Naive thymus-derived CD8-positive, alpha-beta T cell (primary cell): ENCODE measurements around the gene MYRF. TPM values are rescaled to one million over a fixed set of nuclear protein-coding genes. Genes with fewer than 3 reads are reported as not detected.

Source experiments
- ATAC-seq, 2 donors: fragments of 150-1000 bp; cut with Tn5 transposase in 1 of 2; sonication (Bioruptor Pico), chemical (Tn5 transposase) in 1 of 2; 1 replicate in 1 of 2; 2 replicates in 1 of 2; pipeline ENCODE4 v1.10.0; 2021; ENCODE audit warnings: mild to moderate bottlenecking in 2 of 2, moderate library complexity in 2 of 2
- POLR2A ChIA-PET: fragments of 350-600 bp; sonication (Branson Sonifier 250); formaldehyde crosslinking; loops from one replicate; lab custom pipeline; 2021; ENCODE audit warnings: antibody characterized with exemption; lab: Charles Lee
- DNase-seq, 10 donors: peaks; one replicate each; pipeline versions ENCODE4 v3.0.0 to v3.0.0-alpha.2; 2020 to 2022
- H3K27ac Mint-ChIP-seq, 10 donors: one replicate each; pipeline ENCODE4 v1.8.0; 2020 to 2022; ENCODE audit warnings: mild to moderate bottlenecking in 10 of 10, mixed read lengths in 10 of 10, moderate library complexity in 4 of 10, inconsistent platforms in 1 of 10
- H3K27me3 Mint-ChIP-seq, 5 donors: one replicate each; pipeline ENCODE4 v1.8.0; 2021 to 2022; ENCODE audit warnings: mixed read lengths in 5 of 5
- H3K36me3 Mint-ChIP-seq, 3 donors: one replicate each; pipeline ENCODE4 v1.8.0; 2020 to 2022; ENCODE audit warnings: mixed read lengths in 3 of 3, mild to moderate bottlenecking in 2 of 3, inconsistent platforms in 1 of 3
- H3K4me1 Mint-ChIP-seq, 4 donors: one replicate each; pipeline ENCODE4 v1.8.0; 2021 to 2022; ENCODE audit warnings: mixed read lengths in 4 of 4
- H3K4me3 Mint-ChIP-seq, 10 donors: one replicate each; pipeline ENCODE4 v1.8.0; 2020 to 2022; ENCODE audit warnings: mild to moderate bottlenecking in 10 of 10, mixed read lengths in 10 of 10, moderate library complexity in 6 of 10, inconsistent platforms in 1 of 10
- H3K9me3 Mint-ChIP-seq, 9 donors: one replicate each; pipeline ENCODE4 v1.8.0; 2020 to 2022; ENCODE audit warnings: mixed read lengths in 9 of 9, mild to moderate bottlenecking in 3 of 9, inconsistent platforms in 1 of 9, moderate library complexity in 1 of 9
- polyA plus RNA-seq, 3 donors: library from polyadenylated mRNA; unstranded; fragments of 300-500 nt; fragmentation: Illumina TruSeq; gene quantifications; one replicate each; pipeline ENCODE4 v1.2.3, GENCODE V29; 2021
- total RNA-seq, 8 experiments: library from RNA in 2 of 8; stranded (reverse) in 2 of 8; gene quantifications; one replicate each; pipeline ENCODE4 v1.2.3 and lab custom pipeline; 2021 to 2026

MYRF gene
- total and polyA plus RNA-seq, 5 experiments from 2014 or later: 0.26 to 0.68 (median 0.49) TPM; not detected in 1

DNA sequence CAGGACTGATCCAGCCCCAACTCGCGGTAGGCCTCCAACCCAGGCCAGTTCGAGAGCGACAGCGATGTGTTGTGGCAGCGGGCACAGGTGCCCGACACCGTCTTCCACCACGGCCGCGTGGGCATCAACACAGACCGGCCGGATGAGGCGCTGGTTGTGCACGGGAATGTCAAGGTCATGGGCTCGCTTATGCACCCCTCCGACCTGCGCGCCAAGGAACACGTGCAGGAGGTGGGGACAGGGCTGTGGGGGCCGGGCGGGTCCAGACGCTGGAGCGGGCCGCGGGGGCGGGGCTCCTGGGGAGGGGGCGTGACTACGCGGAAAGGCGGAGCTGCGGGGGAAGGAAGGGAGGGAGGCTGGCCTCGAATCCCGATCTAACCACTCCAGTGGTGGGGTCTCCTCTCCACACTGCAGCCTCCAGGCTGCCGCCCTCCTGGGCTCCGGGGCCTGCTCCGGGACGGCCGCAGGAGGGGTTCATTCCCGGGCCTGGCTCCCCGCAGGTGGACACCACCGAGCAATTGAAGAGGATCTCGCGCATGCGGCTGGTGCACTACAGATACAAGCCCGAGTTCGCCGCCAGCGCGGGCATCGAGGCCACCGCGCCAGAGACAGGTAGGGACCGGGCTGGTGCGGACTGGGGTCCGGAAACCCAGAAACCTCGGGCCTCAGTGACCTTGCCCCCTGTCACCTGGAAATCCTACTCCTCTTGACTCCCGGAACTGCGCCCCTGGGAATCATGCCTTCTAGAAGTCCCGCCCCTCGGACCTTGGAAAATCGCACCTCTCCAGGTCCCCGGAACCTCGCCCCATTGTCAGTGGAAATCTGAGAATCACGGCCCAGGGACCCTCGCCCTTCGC is 25.0 kb downstream of the MYRF start:
- POLR2A ChIA-PET: no interaction called here
- H3K9me3 Mint-ChIP-seq: no peaks in the 10 kb centered on the region
- H3K4me1 Mint-ChIP-seq: peaks cover 5 to 21% (median 11%) of the 10 kb centered on the region in 4 donors
- H3K36me3 Mint-ChIP-seq: no peaks in the 10 kb centered on the region
- ATAC-seq (peak; percentile 76 to 89), DNase-seq (peak; percentile 39 to 78 (median 56))
- peaks cover 0 to 12% (median 3%) of the 10 kb centered on the region in 5 donors for H3K27me3 Mint-ChIP-seq
- H3K4me3 Mint-ChIP-seq: peak overlapping the region; percentile 42 to 81 (median 71)
- peak overlapping the region in 3 of 10 donors; percentile 41 to 72 (median 63) for H3K27ac Mint-ChIP-seq

DNA sequence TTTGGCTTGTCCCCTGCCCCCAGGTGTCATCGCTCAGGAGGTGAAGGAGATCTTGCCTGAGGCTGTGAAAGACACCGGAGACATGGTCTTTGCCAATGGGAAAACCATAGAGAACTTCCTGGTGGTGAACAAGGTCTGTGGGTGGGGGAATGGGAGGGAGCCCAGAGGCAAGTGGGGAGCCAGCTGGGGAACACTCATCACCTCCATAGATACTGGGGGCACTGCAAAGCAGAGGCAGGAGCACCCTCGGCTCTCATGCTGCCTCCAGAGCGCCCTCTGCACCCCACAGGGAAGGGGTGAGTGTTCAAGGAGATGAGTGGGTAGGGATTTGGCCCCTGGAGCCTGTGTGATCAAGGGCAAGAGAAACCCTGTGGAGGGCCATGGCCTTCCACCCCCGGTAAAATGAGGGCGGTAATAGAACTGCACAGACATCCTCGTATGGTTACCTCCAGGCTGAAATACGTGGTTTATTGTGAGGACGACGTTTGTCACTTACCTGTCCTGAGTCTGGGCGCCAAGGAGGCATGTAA is 26.0 kb downstream of the MYRF start:
- H3K4me3 Mint-ChIP-seq: peak overlapping the region in 8 of 10 donors; percentile 4 to 75 (median 62)
- H3K9me3 Mint-ChIP-seq: no peaks in the 10 kb centered on the region
- no peaks in the 10 kb centered on the region for H3K36me3 Mint-ChIP-seq
- POLR2A ChIA-PET: no interaction called here
- peaks cover 0 to 12% (median 2%) of the 10 kb centered on the region in 5 donors for H3K27me3 Mint-ChIP-seq
- H3K4me1 Mint-ChIP-seq: peaks cover 4 to 18% (median 8%) of the 10 kb centered on the region in 4 donors
- DNase-seq (no peak), ATAC-seq (no peak)
- peak overlapping the region in 2 of 10 donors; percentile 41 to 72 for H3K27ac Mint-ChIP-seq

DNA sequence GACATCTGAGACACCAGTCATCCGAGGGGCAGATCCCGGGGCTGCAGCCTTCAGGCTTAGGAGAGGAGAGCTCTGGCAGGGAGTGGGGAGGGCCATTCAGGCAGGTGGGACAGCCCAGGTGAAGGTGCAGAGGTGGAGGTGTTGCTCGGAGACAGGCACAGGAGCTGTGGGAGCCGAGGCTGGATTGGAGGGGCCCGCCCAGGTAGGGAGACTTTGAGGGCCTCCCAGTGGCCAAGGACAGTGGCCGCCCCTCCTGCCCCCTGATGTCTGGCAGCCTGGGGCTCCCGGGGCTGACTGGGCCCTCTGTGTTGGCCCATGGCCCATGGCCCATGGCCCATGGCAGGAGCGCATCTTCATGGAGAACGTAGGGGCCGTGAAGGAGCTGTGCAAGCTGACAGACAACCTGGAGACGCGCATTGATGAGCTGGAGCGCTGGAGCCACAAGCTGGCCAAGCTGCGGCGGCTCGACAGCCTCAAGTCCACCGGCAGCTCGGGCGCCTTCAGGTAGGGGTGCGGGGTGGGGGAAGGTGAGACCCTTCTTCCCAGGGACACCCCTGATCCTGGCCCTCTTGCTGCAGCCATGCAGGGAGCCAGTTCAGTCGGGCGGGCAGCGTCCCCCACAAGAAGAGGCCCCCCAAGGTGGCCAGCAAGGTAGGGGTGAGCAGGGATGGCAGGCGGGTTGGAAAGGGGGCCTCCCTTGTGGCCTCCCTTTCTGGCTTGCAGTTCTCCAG is 26.6 kb downstream of the MYRF start:
- H3K27ac Mint-ChIP-seq: no peak overlapping the region
- H3K27me3 Mint-ChIP-seq: peaks cover 0 to 12% (median 2%) of the 10 kb centered on the region in 5 donors
- H3K4me1 Mint-ChIP-seq: peaks cover 4 to 18% (median 8%) of the 10 kb centered on the region in 4 donors
- DNase-seq (no peak), ATAC-seq (no peak)
- no peak overlapping the region for H3K4me3 Mint-ChIP-seq
- no peaks in the 10 kb centered on the region for H3K9me3 Mint-ChIP-seq
- no peaks in the 10 kb centered on the region for H3K36me3 Mint-ChIP-seq
- POLR2A ChIA-PET: interaction anchor here (0.6 kb wide), 1 partner anchor 20 kb away, joined by 4 read pairs; no protein-coding TSS in a partner anchor

DNA sequence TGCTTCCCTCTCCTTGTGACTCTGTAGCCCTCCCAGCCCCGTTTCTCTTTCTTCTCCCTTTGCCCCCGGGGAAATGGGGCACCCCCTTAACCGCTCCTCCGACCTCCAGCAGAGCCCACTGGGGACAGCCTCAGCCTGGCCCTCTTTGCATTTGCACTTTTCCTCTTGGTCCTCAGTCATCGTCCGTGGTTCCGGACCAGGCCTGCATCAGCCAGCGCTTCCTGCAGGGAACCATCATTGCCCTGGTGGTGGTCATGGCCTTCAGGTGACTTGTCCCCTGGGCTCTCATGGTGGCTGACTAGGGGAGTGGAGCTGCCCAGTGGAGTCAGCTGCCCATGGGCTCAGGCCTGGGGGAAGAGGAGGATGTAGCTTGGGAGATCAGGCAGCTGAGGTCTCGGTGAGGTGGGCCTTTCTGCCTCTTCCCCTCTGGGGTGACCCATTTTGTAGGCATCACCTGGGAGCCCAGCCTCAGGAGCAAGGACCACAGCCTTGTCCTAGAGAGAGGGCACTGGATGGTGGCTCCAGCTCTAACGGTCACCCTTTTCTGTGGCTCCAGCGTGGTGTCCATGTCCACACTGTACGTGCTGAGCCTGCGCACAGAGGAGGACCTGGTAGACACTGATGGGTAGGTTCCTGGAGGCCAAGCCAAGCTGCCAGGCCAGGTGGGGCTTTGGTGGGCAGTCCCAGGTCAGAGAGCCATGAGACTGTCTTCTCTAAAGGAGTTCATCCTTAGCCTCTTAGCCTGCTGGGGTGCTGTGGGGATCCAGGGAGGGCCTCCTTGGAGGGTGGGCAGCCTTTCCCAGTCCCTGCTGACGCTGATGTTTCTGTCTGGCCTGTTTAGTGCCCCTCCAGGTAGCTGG is 27.5 kb downstream of the MYRF start:
- H3K36me3 Mint-ChIP-seq: peaks cover 0 to 8% (median 0%) of the 10 kb centered on the region in 3 donors
- ATAC-seq (no peak), DNase-seq (no peak)
- POLR2A ChIA-PET: no interaction called here
- H3K27ac Mint-ChIP-seq: no peak overlapping the region
- H3K4me1 Mint-ChIP-seq: peaks cover 5 to 14% (median 9%) of the 10 kb centered on the region in 4 donors
- peak overlapping the region in 1 of 10 donors; percentile 48 for H3K4me3 Mint-ChIP-seq
- H3K27me3 Mint-ChIP-seq: peaks cover 0 to 9% (median 2%) of the 10 kb centered on the region in 5 donors
- no peaks in the 10 kb centered on the region for H3K9me3 Mint-ChIP-seq

DNA sequence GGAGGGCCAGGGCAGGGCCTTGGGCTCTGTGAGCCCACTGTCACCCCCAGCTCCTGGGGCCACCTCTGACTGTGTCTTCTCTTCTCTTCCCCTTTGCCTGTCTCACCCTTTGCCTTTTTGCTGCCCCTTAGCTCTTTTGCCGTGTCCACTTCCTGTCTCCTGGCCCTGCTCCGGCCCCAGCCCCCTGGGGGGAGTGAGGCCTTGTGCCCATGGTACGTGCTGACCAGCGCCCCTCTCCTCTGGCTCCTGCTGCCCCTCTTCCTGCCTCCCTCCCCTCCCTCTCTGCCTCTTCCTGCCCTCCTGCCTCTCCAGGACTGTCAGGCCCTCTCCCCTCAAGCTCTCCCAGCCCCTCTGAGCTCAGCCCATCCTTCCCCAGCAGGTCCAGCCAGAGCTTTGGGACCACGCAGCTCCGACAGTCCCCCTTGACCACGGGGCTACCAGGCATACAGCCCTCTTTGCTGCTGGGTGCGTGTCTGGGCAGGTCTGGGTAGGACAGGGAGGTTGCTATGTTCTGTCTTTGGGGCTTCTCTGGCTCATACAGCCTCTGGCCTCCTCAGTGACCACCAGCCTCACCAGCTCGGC is 28.2 kb downstream of the MYRF start:
- no peak for DNase-seq
- POLR2A ChIA-PET: no interaction called here
- Mint-ChIP-seq H3K9me3 (no peaks in the 10 kb centered on the region), H3K4me1 (peaks cover 5 to 11% (median 9%) of the 10 kb centered on the region in 4 donors), H3K27ac (peak overlapping the region in 1 of 10 donors; percentile 41), H3K4me3 (peak overlapping the region in 1 of 10 donors; percentile 48), H3K36me3 (peaks cover 0 to 9% (median 2%) of the 10 kb centered on the region in 3 donors), H3K27me3 (peaks cover 0 to 2% (median 0%) of the 10 kb centered on the region in 5 donors)
- ATAC-seq: no peak

DNA sequence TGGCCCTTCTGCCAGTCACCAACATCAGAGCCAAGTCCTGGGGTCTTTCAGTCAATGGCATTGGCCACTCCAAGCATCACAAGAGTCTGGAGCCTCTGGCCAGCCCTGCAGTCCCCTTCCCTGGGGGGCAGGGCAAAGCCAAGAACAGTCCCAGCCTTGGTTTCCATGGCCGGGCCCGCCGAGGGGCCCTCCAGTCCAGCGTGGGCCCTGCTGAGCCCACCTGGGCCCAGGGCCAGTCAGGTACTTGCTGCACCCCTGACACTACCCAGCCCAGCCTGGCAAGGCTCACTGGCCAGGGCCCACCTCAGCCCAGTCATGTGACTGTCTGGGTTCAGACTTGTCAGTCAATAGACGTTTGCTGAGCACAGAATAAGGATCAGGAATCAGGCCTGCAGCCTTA is 29.1 kb downstream of the MYRF start:
- Mint-ChIP-seq H3K36me3 (peaks cover 0 to 10% (median 2%) of the 10 kb centered on the region in 3 donors), H3K4me3 (no peak overlapping the region), H3K9me3 (no peaks in the 10 kb centered on the region), H3K27me3 (no peaks in the 10 kb centered on the region), H3K27ac (no peak overlapping the region), H3K4me1 (peaks cover under 1 to 10% (median 5%) of the 10 kb centered on the region in 4 donors)
- no peak for DNase-seq
- POLR2A ChIA-PET: no interaction called here
- no peak for ATAC-seq

DNA sequence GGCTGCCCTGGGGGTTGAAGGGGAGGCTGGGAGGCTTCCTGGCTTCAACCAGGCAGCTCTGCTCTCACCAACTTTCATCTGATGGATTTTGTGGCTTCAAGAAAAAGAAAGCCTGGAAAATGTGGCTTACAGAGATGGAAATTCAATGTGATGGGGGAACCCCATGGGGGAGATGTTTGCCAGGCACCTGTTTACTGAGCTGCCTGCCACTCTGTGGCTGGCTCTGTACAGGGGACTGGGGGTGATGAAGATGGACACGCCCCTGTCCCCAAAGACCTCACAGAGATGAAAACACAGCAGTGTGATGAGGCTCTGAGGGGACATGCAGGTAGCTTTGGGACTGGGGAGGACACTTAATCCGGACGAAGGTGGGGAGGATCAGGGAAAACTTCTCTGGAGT is 29.9 kb downstream of the MYRF start:
- Mint-ChIP-seq H3K4me3 (no peak overlapping the region), H3K27me3 (no peaks in the 10 kb centered on the region), H3K9me3 (no peaks in the 10 kb centered on the region), H3K4me1 (peaks cover 0 to 5% (median 2%) of the 10 kb centered on the region in 4 donors), H3K27ac (no peak overlapping the region), H3K36me3 (peaks cover 0 to 11% (median 2%) of the 10 kb centered on the region in 3 donors)
- DNase-seq: no peak
- POLR2A ChIA-PET: no interaction called here
- ATAC-seq: no peak

DNA sequence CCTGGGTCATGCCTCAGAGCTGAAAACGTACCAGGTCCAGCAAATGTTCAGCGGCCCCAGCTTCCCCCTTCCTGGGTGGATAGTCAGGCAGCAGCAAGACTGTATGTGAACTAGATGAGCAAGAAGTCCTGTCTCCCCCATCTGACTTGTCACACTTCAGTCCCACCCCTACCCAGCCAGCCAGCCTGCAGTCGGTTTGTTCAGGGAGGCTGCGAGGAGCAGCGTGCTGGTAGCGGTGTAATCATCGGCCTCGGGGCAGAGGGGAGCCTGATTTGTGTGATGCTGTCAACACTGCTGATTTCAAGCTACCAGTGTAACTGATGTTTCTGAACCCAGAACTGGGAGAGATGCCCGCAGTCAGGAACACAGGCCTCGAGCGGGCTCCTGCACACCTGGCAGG is 30.4 kb downstream of the MYRF start:
- POLR2A ChIA-PET: no interaction called here
- Mint-ChIP-seq H3K27ac (no peak overlapping the region), H3K36me3 (peaks cover 0 to 14% (median 2%) of the 10 kb centered on the region in 3 donors), H3K27me3 (no peaks in the 10 kb centered on the region), H3K9me3 (no peaks in the 10 kb centered on the region), H3K4me1 (peaks cover 0 to 5% (median 1%) of the 10 kb centered on the region in 4 donors), H3K4me3 (no peak overlapping the region)
- DNase-seq (no peak), ATAC-seq (no peak)

DNA sequence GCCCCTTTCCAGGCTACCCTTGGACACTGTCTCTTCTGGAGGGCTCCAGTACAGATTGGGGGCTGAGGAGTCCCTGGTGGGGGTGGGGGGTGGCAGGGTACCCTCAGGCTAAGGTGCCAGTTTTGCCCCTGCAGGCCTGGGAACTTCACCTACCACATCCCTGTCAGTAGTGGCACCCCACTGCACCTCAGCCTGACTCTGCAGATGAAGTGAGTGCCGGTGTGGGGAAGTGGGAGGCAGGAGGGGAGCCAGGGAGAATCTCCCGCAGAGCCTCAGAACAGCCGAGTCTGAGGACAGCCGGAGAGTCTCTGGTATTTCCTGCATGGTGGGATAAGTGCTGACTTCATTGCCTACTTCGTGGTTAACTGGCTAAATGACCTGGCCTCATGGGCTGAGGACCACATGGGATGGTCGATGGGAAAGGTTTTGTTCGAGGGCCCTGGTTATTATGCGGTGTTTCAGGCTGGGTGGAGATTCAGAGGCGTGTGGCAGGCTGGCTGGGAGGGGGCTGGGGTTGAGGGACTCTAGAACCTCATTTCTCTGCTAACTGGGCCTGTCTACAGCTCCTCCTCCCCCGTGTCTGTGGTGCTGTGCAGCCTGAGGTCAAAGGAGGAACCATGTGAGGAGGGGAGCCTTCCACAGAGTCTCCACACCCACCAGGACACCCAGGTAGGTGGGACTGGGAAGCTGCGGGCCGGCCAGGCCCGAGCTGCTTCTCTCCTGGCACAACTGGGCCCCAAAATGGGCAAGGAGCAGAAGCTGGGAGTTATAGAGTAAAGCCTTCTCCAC is 31.5 kb downstream of the MYRF start:
- Mint-ChIP-seq H3K27ac (peak overlapping the region in 4 of 10 donors; percentile 62 to 84 (median 76)), H3K36me3 (peaks cover 0 to 23% (median 2%) of the 10 kb centered on the region in 3 donors), H3K4me1 (peaks cover 0 to 9% (median 5%) of the 10 kb centered on the region in 4 donors), H3K9me3 (no peaks in the 10 kb centered on the region), H3K27me3 (no peaks in the 10 kb centered on the region), H3K4me3 (no peak overlapping the region)
- ATAC-seq (no peak), DNase-seq (no peak)
- POLR2A ChIA-PET: no interaction called here

DNA sequence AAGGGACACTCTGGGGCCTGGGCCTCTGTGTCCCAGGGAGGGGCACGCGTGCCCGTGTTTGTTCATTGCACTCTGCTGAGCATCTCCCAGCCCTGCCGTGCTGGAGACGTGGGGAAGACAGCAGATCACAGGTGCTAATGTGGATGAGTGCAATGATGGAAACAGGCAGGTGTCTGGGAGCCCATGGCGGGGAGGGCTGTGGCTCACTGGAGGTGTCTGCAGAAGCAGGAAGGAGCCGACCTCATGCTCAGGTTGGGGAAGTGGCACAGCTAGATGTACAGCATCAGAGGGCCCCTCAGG is 32.0 kb downstream of the MYRF start:
- peaks cover 3 to 9% (median 7%) of the 10 kb centered on the region in 4 donors for H3K4me1 Mint-ChIP-seq
- no peak overlapping the region for H3K4me3 Mint-ChIP-seq
- peak overlapping the region in 4 of 10 donors; percentile 62 to 84 (median 74) for H3K27ac Mint-ChIP-seq
- POLR2A ChIA-PET: no interaction called here
- no peaks in the 10 kb centered on the region for H3K9me3 Mint-ChIP-seq
- no peak for DNase-seq
- no peak for ATAC-seq
- no peaks in the 10 kb centered on the region for H3K27me3 Mint-ChIP-seq
- H3K36me3 Mint-ChIP-seq: peaks cover 0 to 28% (median 2%) of the 10 kb centered on the region in 3 donors

DNA sequence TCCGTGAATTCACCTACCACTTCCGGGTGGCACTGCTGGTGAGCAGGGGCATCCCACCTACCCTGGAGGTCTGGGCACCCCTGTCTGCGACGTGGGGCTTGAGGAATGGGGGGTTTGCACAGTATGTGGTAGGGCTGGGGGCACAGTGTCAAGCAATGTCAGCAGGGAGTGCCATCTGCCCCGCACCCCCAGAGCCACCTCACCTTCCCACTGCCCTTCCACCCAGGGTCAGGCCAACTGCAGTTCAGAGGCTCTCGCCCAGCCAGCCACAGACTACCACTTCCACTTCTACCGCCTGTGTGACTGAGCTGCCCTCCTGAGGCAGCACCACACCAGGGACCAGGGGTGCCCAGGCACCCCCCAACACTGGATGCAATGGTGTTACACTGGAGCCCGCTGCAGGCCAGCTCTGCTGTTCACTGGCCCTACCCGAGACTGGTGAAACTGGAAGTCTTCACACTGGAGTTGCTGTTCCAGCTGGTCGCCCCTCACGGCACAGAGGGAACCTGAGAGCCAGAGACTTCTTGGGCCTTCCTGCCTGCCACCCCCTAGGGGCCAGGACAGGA is 33.5 kb downstream of the MYRF start:
- Mint-ChIP-seq H3K27me3 (no peaks in the 10 kb centered on the region), H3K9me3 (no peaks in the 10 kb centered on the region), H3K36me3 (peaks cover 0 to 37% (median 9%) of the 10 kb centered on the region in 3 donors), H3K27ac (peak overlapping the region in 2 of 10 donors; percentile 31 to 37), H3K4me1 (peaks cover 12 to 20% (median 13%) of the 10 kb centered on the region in 4 donors), H3K4me3 (no peak overlapping the region)
- POLR2A ChIA-PET: no interaction called here
- no peak for ATAC-seq
- no peak for DNase-seq
